DMS53 treated with DMSO at 0.1 percent for 48 hours (cell line): Measurements from ENCODE around the gene ALKBH3.

ENCODE experiments used
- DNase-seq: peaks from one replicate; lab custom pipeline; 2025; ENCODE audit not compliant: unreplicated experiment; lab: John Stamatoyannopoulos, UW

ALKBH3 gene

GRCh38 chr11:43936076-43936475, 55.4 kb downstream of the ALKBH3 start:
- no peak for DNase-seq

- DNase-seq: no peak
Measured at GRCh38 chr11:43937434-43938411, 57.1 kb downstream of the ALKBH3 start.

GRCh38 chr11:43941257-43941994, 60.8 kb downstream of the ALKBH3 start:
- no peak for DNase-seq

GRCh38 chr11:43942662-43943371, 62.2 kb downstream of the ALKBH3 start:
- DNase-seq: no peak

GRCh38 chr11:43943372-43943930, 62.8 kb downstream of the ALKBH3 start:
- DNase-seq: no peak

- peak; percentile 21 for DNase-seq
Measured at GRCh38 chr11:43943931-43944751, 63.5 kb downstream of the ALKBH3 start.

- peak; percentile 21 for DNase-seq
Measured at GRCh38 chr11:43944761-43945311, 64.2 kb downstream of the ALKBH3 start.

GRCh38 chr11:43947003-43947500, 66.4 kb downstream of the ALKBH3 start:
- DNase-seq: no peak

- DNase-seq: no peak
Measured at GRCh38 chr11:43947815-43948214, 67.2 kb downstream of the ALKBH3 start.

- DNase-seq: no peak
Measured at GRCh38 chr11:43948341-43949225, 68.0 kb downstream of the ALKBH3 start.

- DNase-seq: no peak
Measured at GRCh38 chr11:43950311-43950855, 69.8 kb downstream of the ALKBH3 start.

GRCh38 chr11:43951231-43951630, 70.6 kb downstream of the ALKBH3 start:
- no peak for DNase-seq

- DNase-seq: no peak
Measured at GRCh38 chr11:43952020-43952400, 71.4 kb downstream of the ALKBH3 start.

- DNase-seq: no peak
Measured at GRCh38 chr11:43952401-43953342, 72.0 kb downstream of the ALKBH3 start.

- no peak for DNase-seq
Measured at GRCh38 chr11:43953521-43953920, 72.9 kb downstream of the ALKBH3 start.

- no peak for DNase-seq
Measured at GRCh38 chr11:43954241-43954640, 73.6 kb downstream of the ALKBH3 start.

GRCh38 chr11:43955381-43956118, 74.9 kb downstream of the ALKBH3 start:
- no peak for DNase-seq
